Osteoblast (primary cell): Measurements from ENCODE around the gene SYT11. TPM values are rescaled to one million over a fixed set of nuclear protein-coding genes. Genes with fewer than 3 reads are reported as not detected.

Experiments
- DNase-seq: peaks from one replicate; pipeline ENCODE4 v3.0.0; 2011; ENCODE audit warnings: low spot score, mixed read lengths; ENCODE audit not compliant: insufficient read length; ENCODE audit errors: missing footprints
- H2AFZ ChIP-seq: 2 replicates; pipeline ENCODE4 v1.6.0; 2011; ENCODE audit warnings: mild to moderate bottlenecking, low read length
- H3K27ac ChIP-seq: 2 replicates; pipeline ENCODE4 v1.5.1; 2011; ENCODE audit warnings: mild to moderate bottlenecking, low read depth, low read length, moderate library complexity
- H3K27me3 ChIP-seq: 2 replicates; pipeline ENCODE4 v1.6.0; 2012; ENCODE audit warnings: mild to moderate bottlenecking, control low read depth, inconsistent platforms, low read length, moderate library complexity; ENCODE audit not compliant: insufficient read depth
- H3K36me3 ChIP-seq: 2 replicates; pipeline ENCODE4 v1.5.1; 2011; ENCODE audit warnings: mild to moderate bottlenecking, low read length, control low read depth, moderate library complexity; ENCODE audit not compliant: insufficient read depth
- H3K4me1 ChIP-seq: 2 replicates; pipeline ENCODE4 v1.5.1; 2011; ENCODE audit warnings: mild to moderate bottlenecking, low read length, control low read depth, moderate library complexity; ENCODE audit not compliant: insufficient read depth
- H3K4me2 ChIP-seq: 2 replicates; pipeline ENCODE4 v1.6.0; 2011; ENCODE audit warnings: mild to moderate bottlenecking, low read length; ENCODE audit not compliant: insufficient read depth
- H3K4me3 ChIP-seq: fragments of 200-600 bp; sonication (generic); 3 replicates; pipeline ENCODE4 v1.5.1; 2012; ENCODE audit warnings: mild to moderate bottlenecking, low read length, inconsistent platforms; ENCODE audit not compliant: insufficient read depth
- H3K79me2 ChIP-seq: 2 replicates; pipeline ENCODE4 v1.6.0; 2012; ENCODE audit warnings: mild to moderate bottlenecking, low read length, control low read depth, inconsistent platforms; ENCODE audit not compliant: insufficient read depth
- H3K9me3 ChIP-seq: 2 replicates; pipeline ENCODE4 v1.5.1; 2011; ENCODE audit warnings: low read depth, low read length, control low read depth
- H4K20me1 ChIP-seq: 2 replicates; pipeline ENCODE4 v1.6.0; 2012; ENCODE audit warnings: mild to moderate bottlenecking, low read length, control low read depth; ENCODE audit not compliant: insufficient read depth
- total RNA-seq: library from RNA; depleted of rRNA; stranded (reverse); fragments of >200 nt; gene quantifications from 2 replicates; pipeline ENCODE4 v1.2.3, GENCODE V29; 2012
- TF ChIP-seq, protein P1 (sequence below): IDR thresholded peaks from 2 replicates; pipeline ENCODE4 v1.5.1; 2011; ENCODE audit warnings: mild to moderate bottlenecking, low read depth, low read length, moderate library complexity; ENCODE audit errors: extremely low read depth

SYT11 gene
- total RNA-seq, 1 donor: 33.3 TPM

DNA sequence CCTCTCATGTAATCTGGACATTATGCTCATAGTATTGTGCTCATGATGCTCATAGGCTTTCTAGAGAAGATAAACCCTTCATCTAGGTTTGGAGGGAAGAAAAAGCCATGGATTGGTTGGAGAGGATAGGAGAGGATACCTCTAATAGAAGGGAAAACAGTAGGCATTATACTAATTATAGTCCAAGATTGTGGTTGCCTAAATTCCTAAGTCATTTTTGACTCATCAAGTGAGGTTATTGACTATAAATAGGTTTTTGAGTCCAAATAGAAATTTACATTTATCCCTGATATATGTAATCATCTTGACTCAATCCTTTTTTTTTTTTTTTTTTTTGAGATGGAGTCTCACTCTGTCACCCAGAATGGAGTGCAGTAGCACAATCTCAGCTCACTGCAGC is 5.0 kb downstream of the SYT11 start:
- Histone ChIP-seq H3K4me3 (no peak overlapping the region), H3K27me3 (no peaks in the 10 kb centered on the region), H3K27ac (no peak overlapping the region), H3K9me3 (no peaks in the 10 kb centered on the region), H3K4me1 (peaks cover 15% of the 10 kb centered on the region), H4K20me1 (no peaks in the 10 kb centered on the region), H2AFZ (no peak overlapping the region), H3K79me2 (peaks cover 21% of the 10 kb centered on the region), H3K4me2 (no peak overlapping the region), H3K36me3 (no peaks in the 10 kb centered on the region)
- DNase-seq: no peak
- TF ChIP-seq, protein P1, sequence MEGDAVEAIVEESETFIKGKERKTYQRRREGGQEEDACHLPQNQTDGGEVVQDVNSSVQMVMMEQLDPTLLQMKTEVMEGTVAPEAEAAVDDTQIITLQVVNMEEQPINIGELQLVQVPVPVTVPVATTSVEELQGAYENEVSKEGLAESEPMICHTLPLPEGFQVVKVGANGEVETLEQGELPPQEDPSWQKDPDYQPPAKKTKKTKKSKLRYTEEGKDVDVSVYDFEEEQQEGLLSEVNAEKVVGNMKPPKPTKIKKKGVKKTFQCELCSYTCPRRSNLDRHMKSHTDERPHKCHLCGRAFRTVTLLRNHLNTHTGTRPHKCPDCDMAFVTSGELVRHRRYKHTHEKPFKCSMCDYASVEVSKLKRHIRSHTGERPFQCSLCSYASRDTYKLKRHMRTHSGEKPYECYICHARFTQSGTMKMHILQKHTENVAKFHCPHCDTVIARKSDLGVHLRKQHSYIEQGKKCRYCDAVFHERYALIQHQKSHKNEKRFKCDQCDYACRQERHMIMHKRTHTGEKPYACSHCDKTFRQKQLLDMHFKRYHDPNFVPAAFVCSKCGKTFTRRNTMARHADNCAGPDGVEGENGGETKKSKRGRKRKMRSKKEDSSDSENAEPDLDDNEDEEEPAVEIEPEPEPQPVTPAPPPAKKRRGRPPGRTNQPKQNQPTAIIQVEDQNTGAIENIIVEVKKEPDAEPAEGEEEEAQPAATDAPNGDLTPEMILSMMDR: no peak

DNA sequence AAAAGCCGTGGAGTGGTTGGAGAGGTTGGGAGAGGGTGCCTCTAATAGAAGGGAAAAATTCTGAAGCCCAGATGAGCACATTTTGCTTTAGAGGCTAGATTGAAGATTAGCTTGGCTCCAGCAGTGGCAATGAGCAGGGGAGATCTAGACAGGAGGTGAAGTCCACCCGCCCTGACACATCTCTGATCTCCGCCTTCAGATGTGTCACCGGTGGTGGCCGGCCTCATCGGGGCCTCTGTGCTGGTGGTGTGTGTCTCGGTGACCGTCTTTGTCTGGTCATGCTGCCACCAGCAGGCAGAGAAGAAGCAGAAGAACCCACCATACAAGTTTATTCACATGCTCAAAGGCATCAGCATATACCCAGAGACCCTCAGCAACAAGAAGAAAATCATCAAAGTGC is 8.4 kb downstream of the SYT11 start:
- no peak overlapping the region for H3K4me3 ChIP-seq
- H3K4me1 ChIP-seq: no peaks in the 10 kb centered on the region
- H2AFZ ChIP-seq: no peak overlapping the region
- H3K9me3 ChIP-seq: no peaks in the 10 kb centered on the region
- H3K27ac ChIP-seq: no peak overlapping the region
- no peaks in the 10 kb centered on the region for H3K36me3 ChIP-seq
- no peak overlapping the region for H3K4me2 ChIP-seq
- no peaks in the 10 kb centered on the region for H4K20me1 ChIP-seq
- H3K79me2 ChIP-seq: peaks cover 17% of the 10 kb centered on the region
- TF ChIP-seq, protein P1: no peak
- H3K27me3 ChIP-seq: no peaks in the 10 kb centered on the region
- no peak for DNase-seq

DNA sequence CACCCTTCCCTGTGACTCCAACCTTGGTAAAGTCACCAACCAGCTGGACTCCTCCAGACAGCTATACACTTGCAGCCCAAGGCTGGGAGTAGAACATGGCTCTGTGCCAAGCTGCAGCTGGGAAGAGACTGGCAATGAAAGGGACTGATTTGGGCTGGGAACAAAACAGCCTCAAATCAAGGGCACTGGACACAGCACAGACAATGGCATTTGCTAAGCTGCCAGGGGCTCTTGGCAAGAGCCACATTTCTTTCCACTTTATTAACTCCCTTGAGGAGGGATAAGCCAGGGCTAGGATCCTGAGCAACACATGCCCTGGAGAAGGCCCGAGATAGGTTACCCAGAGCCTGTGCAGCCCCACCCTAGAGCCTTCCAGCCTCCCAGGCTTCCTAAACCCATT is 12.0 kb downstream of the SYT11 start:
- Histone ChIP-seq H3K9me3 (no peaks in the 10 kb centered on the region), H3K27ac (no peak overlapping the region), H4K20me1 (no peaks in the 10 kb centered on the region), H3K4me3 (no peak overlapping the region), H3K79me2 (peaks cover 9% of the 10 kb centered on the region), H3K36me3 (no peaks in the 10 kb centered on the region), H3K4me2 (no peak overlapping the region), H3K4me1 (peaks cover 4% of the 10 kb centered on the region), H3K27me3 (no peaks in the 10 kb centered on the region), H2AFZ (no peak overlapping the region)
- no peak for DNase-seq
- TF ChIP-seq, protein P1: no peak

DNA sequence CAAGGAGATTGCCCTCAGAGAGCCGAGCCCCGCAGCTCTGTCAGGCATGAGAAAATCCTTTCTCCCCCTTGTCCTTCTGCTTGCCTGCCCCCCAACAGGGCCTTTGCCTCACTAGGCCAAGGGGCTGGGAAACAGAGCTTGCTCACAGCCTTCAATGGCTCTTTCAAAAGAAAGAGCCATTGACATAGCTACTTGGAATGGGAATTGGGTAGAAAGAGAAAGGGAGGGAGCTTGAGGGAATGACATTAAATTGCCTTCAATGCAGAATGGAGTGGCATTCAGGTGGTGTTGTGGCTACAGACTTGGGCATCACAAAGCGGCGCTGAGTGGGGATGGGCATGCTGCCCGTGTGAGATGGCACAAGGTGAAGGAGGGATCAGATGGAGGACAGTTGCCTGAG is 13.2 kb downstream of the SYT11 start:
- H4K20me1 ChIP-seq: no peaks in the 10 kb centered on the region
- no peak overlapping the region for H3K4me3 ChIP-seq
- H3K79me2 ChIP-seq: peaks cover 7% of the 10 kb centered on the region
- H2AFZ ChIP-seq: no peak overlapping the region
- no peaks in the 10 kb centered on the region for H3K36me3 ChIP-seq
- TF ChIP-seq, protein P1: no peak
- H3K4me1 ChIP-seq: peaks cover 4% of the 10 kb centered on the region
- H3K27me3 ChIP-seq: no peaks in the 10 kb centered on the region
- no peak overlapping the region for H3K4me2 ChIP-seq
- no peaks in the 10 kb centered on the region for H3K9me3 ChIP-seq
- no peak overlapping the region for H3K27ac ChIP-seq
- no peak for DNase-seq
